ENCODE data around the gene CA11. TPM values are rescaled to one million over a fixed set of nuclear protein-coding genes. Genes with fewer than 3 reads are reported as not detected.
"Not testable (repeated sequence)": the region's sequence is repeated elsewhere in the genome, so short reads cannot be mapped to it uniquely, and the experiment has no call there.

The CA11 gene
- total RNA-seq, 3 donors from 2014 or later = 1.8 to 19.9 (median 3.7) TPM

- intact Hi-C loops (cut with DNase I, micrococcal nuclease) = no loop called here
- H3K4me3 ChIP-seq = no peak overlapping the region
- no peaks in the 10 kb centered on the region for H3K4me1 ChIP-seq (ENCODE audit: low read depth)
- no peaks in the 10 kb centered on the region for H3K36me3 ChIP-seq (ENCODE audit: low read depth)
- H3K9me3 ChIP-seq = no peaks in the 10 kb centered on the region
- DNase-seq (peak; percentile 81 to 88 (median 87)), ATAC-seq (peak; percentile 78)
- no peak for TF ChIP-seq CTCF (IDR thresholded peaks at IDR 0.05)
Observed at GRCh38 chr19:48660852-48661710, 15.1 kb upstream of the CA11 start.

- Histone ChIP-seq H3K9me3 (no peaks in the 10 kb centered on the region), H3K36me3 (ENCODE audit: low read depth) (no peaks in the 10 kb centered on the region), H3K4me1 (ENCODE audit: low read depth) (no peaks in the 10 kb centered on the region), H3K4me3 (no peak overlapping the region)
- intact Hi-C loops (cut with DNase I, micrococcal nuclease) = no loop called here
- TF ChIP-seq CTCF (IDR thresholded peaks at IDR 0.05) = no peak
- DNase-seq = no peak
- no peak for ATAC-seq
Observed at GRCh38 chr19:48659768-48660167, 13.8 kb upstream of the CA11 start.

- Histone ChIP-seq H3K4me3 (no peak overlapping the region), H3K36me3 (ENCODE audit: low read depth) (no peaks in the 10 kb centered on the region), H3K9me3 (no peaks in the 10 kb centered on the region), H3K4me1 (ENCODE audit: low read depth) (no peaks in the 10 kb centered on the region)
- no peak for TF ChIP-seq CTCF (IDR thresholded peaks at IDR 0.05)
- intact Hi-C loops (cut with DNase I, micrococcal nuclease) = no loop called here
- ATAC-seq = no peak
- no peak for DNase-seq
Observed at GRCh38 chr19:48658483-48658882, 12.5 kb upstream of the CA11 start.

GRCh38 chr19:48657828-48658227 lies 11.8 kb upstream of the CA11 start:
- H3K4me1 ChIP-seq (ENCODE audit: low read depth); H3K9me3 ChIP-seq; H3K4me3 ChIP-seq; intact Hi-C loops (cut with DNase I, micrococcal nuclease); H3K36me3 ChIP-seq (ENCODE audit: low read depth): not testable (repeated sequence)
- DNase-seq (peak in 1 of 3 donors; percentile 20), ATAC-seq (peak; percentile 81)

DNA sequence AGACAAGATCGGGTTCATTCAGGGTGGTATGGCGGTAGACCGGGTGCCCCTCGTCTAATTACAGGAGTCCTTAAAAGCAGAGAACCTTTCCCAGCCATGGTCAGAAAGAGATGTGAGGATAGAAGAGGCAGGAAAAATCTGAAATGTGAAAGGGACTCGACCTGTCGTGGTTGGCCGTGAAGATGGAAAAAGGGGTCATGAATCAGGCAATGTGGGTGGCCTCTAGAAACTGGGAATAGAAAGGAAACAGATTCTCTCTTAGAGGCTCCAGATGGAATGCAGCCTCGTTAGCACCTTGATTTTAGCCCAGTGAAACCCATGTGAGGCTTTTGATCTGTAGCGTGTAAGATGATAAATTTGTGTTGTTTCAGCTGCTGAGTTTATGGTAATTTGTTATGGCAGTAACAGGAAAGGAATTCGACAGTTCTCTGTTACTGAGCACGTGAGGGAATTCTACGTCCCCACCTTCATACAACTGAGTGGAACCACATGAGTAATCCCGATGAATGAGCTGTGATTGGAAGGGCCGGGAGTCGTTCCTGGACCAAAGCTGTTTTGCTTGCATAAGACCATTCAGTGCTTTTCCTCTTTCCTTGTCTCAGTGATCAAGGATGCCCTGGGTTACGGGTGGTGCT lies 11.0 kb upstream of the CA11 start:
- intact Hi-C loops (cut with DNase I, micrococcal nuclease) = no loop called here
- H3K36me3 ChIP-seq (ENCODE audit: low read depth) = no peaks in the 10 kb centered on the region
- H3K9me3 ChIP-seq = no peaks in the 10 kb centered on the region
- no peak overlapping the region for H3K4me3 ChIP-seq
- peak; percentile 68 for ATAC-seq
- peak in 1 of 3 donors; percentile 33 for DNase-seq
- TF ChIP-seq CTCF (IDR thresholded peaks at IDR 0.05) = no peak
- H3K4me1 ChIP-seq (ENCODE audit: low read depth) = no peaks in the 10 kb centered on the region

Measured in mucosa of descending colon (tissue), 3 donors.